Astrocyte (in vitro differentiated cells and primary cell): ENCODE data around the gene GPC5. TPM values are rescaled to one million over a fixed set of nuclear protein-coding genes. Genes with fewer than 3 reads are reported as not detected.

Experiments used
- DNase-seq: peaks from one replicate; pipeline ENCODE4 v3.0.0-alpha.2; 2010; ENCODE audit warnings: low read depth
- FAIRE-seq: peaks from 2 replicates; lab custom pipeline; 2011; peaks lifted over from hg19 to GRCh38; lab: Jason Lieb, UNC
- H2AFZ ChIP-seq: 2 replicates; pipeline ENCODE4 v1.6.0; 2012; ENCODE audit warnings: low read depth, low read length, inconsistent platforms
- H3K27ac ChIP-seq: 2 replicates; pipeline ENCODE4 v1.5.1; 2011; ENCODE audit warnings: low read depth, low read length, inconsistent platforms
- H3K27me3 ChIP-seq: 2 replicates; pipeline ENCODE4 v1.6.0; 2011; ENCODE audit warnings: low read length, inconsistent platforms; ENCODE audit not compliant: insufficient read depth
- H3K36me3 ChIP-seq: 2 replicates; pipeline ENCODE4 v1.5.1; 2011; ENCODE audit warnings: low read length, inconsistent platforms; ENCODE audit not compliant: insufficient read depth
- H3K4me1 ChIP-seq: 2 replicates; pipeline ENCODE4 v1.5.1; 2011; ENCODE audit warnings: low read length, inconsistent platforms; ENCODE audit not compliant: insufficient read depth
- H3K4me2 ChIP-seq: 2 replicates; pipeline ENCODE4 v1.6.0; 2012; ENCODE audit warnings: low read length, inconsistent platforms
- H3K4me3 ChIP-seq: 2 replicates; pipeline ENCODE4 v1.5.1; 2011; ENCODE audit warnings: low read depth, mild to moderate bottlenecking, low read length, inconsistent platforms; ENCODE audit not compliant: insufficient read depth
- H3K79me2 ChIP-seq: 2 replicates; pipeline ENCODE4 v1.6.0; 2012; ENCODE audit warnings: mild to moderate bottlenecking, low read length, inconsistent platforms; ENCODE audit not compliant: insufficient read depth
- H3K9ac ChIP-seq: 2 replicates; pipeline ENCODE4 v1.6.0; 2012; ENCODE audit warnings: mild to moderate bottlenecking, low read length, inconsistent platforms
- H3K9me3 ChIP-seq: 2 replicates; pipeline ENCODE4 v1.5.1; 2012; ENCODE audit warnings: low read depth, mild to moderate bottlenecking, low read length, inconsistent platforms; ENCODE audit not compliant: insufficient read depth
- H4K20me1 ChIP-seq: 2 replicates; pipeline ENCODE4 v1.6.0; 2012; ENCODE audit warnings: low read length, inconsistent platforms; ENCODE audit not compliant: insufficient read depth
- H3K27ac Mint-ChIP-seq: one replicate; pipeline ENCODE4 v1.8.0; 2021; ENCODE audit warnings: mild to moderate bottlenecking, mixed read lengths; ENCODE audit not compliant: unreplicated experiment
- H3K27me3 Mint-ChIP-seq: one replicate; pipeline ENCODE4 v1.8.0; 2021; ENCODE audit warnings: low read depth, mixed read lengths; ENCODE audit not compliant: unreplicated experiment
- H3K36me3 Mint-ChIP-seq: one replicate; pipeline ENCODE4 v1.8.0; 2021; ENCODE audit warnings: low read depth, mixed read lengths; ENCODE audit not compliant: unreplicated experiment
- H3K4me1 Mint-ChIP-seq: one replicate; pipeline ENCODE4 v1.8.0; 2021; ENCODE audit warnings: low read depth, mixed read lengths; ENCODE audit not compliant: unreplicated experiment
- H3K4me3 Mint-ChIP-seq: one replicate; pipeline ENCODE4 v1.8.0; 2021; ENCODE audit warnings: mild to moderate bottlenecking, moderate library complexity, mixed read lengths; ENCODE audit not compliant: unreplicated experiment
- H3K9me3 Mint-ChIP-seq: one replicate; pipeline ENCODE4 v1.8.0; 2021; ENCODE audit warnings: mild to moderate bottlenecking, mixed read lengths; ENCODE audit not compliant: unreplicated experiment
- CTCF ChIP-seq: IDR thresholded peaks from 2 replicates; pipeline ENCODE4 v1.5.1; 2011; ENCODE audit warnings: low read depth, mild to moderate bottlenecking, inconsistent platforms, low read length, moderate library complexity; ENCODE audit not compliant: insufficient read depth
- EZH2 ChIP-seq: IDR thresholded peaks from 2 replicates; pipeline ENCODE4 v1.6.1; 2012; ENCODE audit warnings: mild to moderate bottlenecking, low read length, inconsistent platforms; ENCODE audit not compliant: insufficient read depth
- total RNA-seq: library from RNA; stranded (reverse); gene quantifications from 2 replicates; pipeline ENCODE4 v1.2.1, GENCODE V29; 2021

GPC5 gene
- total RNA-seq, 1 donor from 2014 or later: 1.1 TPM

GRCh38 chr13:91361755-91362271 is 36.6 kb upstream of the GPC5 start:
- peaks cover 16% of the 10 kb centered on the region for H4K20me1 ChIP-seq
- no peak for TF ChIP-seq CTCF
- H3K79me2 ChIP-seq: no peaks in the 10 kb centered on the region
- no peak overlapping the region for H3K4me3 ChIP-seq
- H3K4me2 ChIP-seq: no peak overlapping the region
- DNase-seq (no peak), FAIRE-seq (no peak)
- peaks cover 2% of the 10 kb centered on the region for H3K36me3 Mint-ChIP-seq
- peaks cover 10% of the 10 kb centered on the region for H3K36me3 ChIP-seq
- no peaks in the 10 kb centered on the region for H3K9me3 Mint-ChIP-seq
- no peak overlapping the region for H2AFZ ChIP-seq
- H3K9ac ChIP-seq: no peak overlapping the region
- H3K4me1 Mint-ChIP-seq: peaks cover 3% of the 10 kb centered on the region
- H3K9me3 ChIP-seq: no peaks in the 10 kb centered on the region
- no peaks in the 10 kb centered on the region for H3K4me1 ChIP-seq
- no peaks in the 10 kb centered on the region for H3K27me3 ChIP-seq
- no peaks in the 10 kb centered on the region for H3K27me3 Mint-ChIP-seq
- H3K27ac Mint-ChIP-seq: no peak overlapping the region
- H3K4me3 Mint-ChIP-seq: no peak overlapping the region
- no peak overlapping the region for H3K27ac ChIP-seq

- Histone ChIP-seq H3K9ac (no peak overlapping the region), H4K20me1 (peaks cover 5% of the 10 kb centered on the region), H3K36me3 (no peaks in the 10 kb centered on the region), H3K27me3 (no peaks in the 10 kb centered on the region), H3K4me1 (no peaks in the 10 kb centered on the region), H3K79me2 (no peaks in the 10 kb centered on the region), H3K4me2 (no peak overlapping the region), H3K4me3 (no peak overlapping the region), H3K27ac (no peak overlapping the region), H3K9me3 (no peaks in the 10 kb centered on the region), H2AFZ (no peak overlapping the region)
- peaks cover 5% of the 10 kb centered on the region for H3K4me1 Mint-ChIP-seq
- H3K27me3 Mint-ChIP-seq: no peaks in the 10 kb centered on the region
- no peak for TF ChIP-seq CTCF
- no peak for TF ChIP-seq EZH2
- peaks cover 2% of the 10 kb centered on the region for H3K36me3 Mint-ChIP-seq
- H3K27ac Mint-ChIP-seq: no peak overlapping the region
- H3K4me3 Mint-ChIP-seq: no peak overlapping the region
- DNase-seq: no peak
- no peak for FAIRE-seq
- H3K9me3 Mint-ChIP-seq: no peaks in the 10 kb centered on the region
These were observed 35.5 kb upstream of the GPC5 start for GRCh38 chr13:91362908-91363307.

- FAIRE-seq: no peak
- no peaks in the 10 kb centered on the region for H3K27me3 Mint-ChIP-seq
These were observed 30.3 kb upstream of the GPC5 start for GRCh38 chr13:91368101-91368500.

More at GRCh38 chr13:91368101-91368500, 30.3 kb upstream of the GPC5 start:
- no peaks in the 10 kb centered on the region for H4K20me1 ChIP-seq
- H3K9me3 ChIP-seq: no peaks in the 10 kb centered on the region
- H3K27ac ChIP-seq: no peak overlapping the region
- no peak overlapping the region for H3K9ac ChIP-seq
- H3K4me3 ChIP-seq: no peak overlapping the region
- H3K79me2 ChIP-seq: no peaks in the 10 kb centered on the region
- Mint-ChIP-seq H3K4me1 (peaks cover 25% of the 10 kb centered on the region), H3K4me3 (no peak overlapping the region), H3K36me3 (peaks cover 2% of the 10 kb centered on the region), H3K9me3 (no peaks in the 10 kb centered on the region), H3K27ac (no peak overlapping the region)
- TF ChIP-seq CTCF: no peak
- no peak for TF ChIP-seq EZH2
- H3K4me2 ChIP-seq: no peak overlapping the region
- no peaks in the 10 kb centered on the region for H3K27me3 ChIP-seq
- DNase-seq: no peak
- no peaks in the 10 kb centered on the region for H3K36me3 ChIP-seq
- H2AFZ ChIP-seq: no peak overlapping the region
- H3K4me1 ChIP-seq: peaks cover 12% of the 10 kb centered on the region
